GM21528 (cell line): ENCODE results near the gene LARGE1.

Experiments used
- ATAC-seq: cut with Tn5 transposase; IDR thresholded peaks from one replicate; pipeline ENCODE4 v1.9.1; 2021; ENCODE audit warnings: mild to moderate bottlenecking, moderate library complexity; ENCODE audit not compliant: unreplicated experiment, low FRiP score

LARGE1 gene

DNA sequence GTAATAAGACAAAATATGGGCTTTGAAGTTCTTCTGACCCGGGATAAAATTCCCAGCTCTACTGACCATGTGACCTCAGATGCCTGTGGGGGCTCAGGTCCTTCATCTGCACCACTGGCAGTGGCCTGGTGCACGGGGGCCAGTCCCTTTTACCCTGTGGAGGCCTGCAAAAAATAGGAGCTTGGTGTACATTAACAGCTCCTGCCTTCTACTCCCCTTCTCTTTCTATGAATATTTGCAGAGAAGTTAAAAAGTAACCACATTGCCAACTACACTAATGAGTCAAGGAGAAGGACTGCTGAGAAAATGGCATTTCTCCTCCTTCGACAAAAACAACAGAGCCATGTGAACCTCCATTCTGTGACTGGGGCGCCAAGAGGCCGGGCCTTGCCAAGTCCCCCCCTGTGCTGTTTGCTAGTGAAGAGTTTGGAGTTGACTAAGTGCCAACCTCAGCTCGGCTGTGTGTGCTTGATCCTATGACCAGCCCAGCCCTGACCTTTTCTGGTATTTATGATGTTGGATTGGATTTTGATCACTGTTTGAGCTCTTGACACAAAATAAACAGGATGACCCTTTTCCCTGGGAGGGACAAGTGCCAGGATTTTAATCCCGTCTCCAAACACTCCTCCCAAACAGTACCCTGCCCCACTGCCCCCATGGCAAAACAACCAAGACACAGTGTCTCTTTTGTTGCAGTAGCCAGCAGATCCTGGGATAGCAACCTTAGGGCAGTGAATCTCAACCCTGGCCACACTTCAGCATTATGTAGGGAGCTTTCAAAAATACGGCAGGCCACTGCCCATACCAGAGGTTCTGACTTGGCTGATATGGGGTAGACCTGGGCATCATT lies 380.1 kb downstream of the LARGE1 start:
- ATAC-seq, result no peak

DNA sequence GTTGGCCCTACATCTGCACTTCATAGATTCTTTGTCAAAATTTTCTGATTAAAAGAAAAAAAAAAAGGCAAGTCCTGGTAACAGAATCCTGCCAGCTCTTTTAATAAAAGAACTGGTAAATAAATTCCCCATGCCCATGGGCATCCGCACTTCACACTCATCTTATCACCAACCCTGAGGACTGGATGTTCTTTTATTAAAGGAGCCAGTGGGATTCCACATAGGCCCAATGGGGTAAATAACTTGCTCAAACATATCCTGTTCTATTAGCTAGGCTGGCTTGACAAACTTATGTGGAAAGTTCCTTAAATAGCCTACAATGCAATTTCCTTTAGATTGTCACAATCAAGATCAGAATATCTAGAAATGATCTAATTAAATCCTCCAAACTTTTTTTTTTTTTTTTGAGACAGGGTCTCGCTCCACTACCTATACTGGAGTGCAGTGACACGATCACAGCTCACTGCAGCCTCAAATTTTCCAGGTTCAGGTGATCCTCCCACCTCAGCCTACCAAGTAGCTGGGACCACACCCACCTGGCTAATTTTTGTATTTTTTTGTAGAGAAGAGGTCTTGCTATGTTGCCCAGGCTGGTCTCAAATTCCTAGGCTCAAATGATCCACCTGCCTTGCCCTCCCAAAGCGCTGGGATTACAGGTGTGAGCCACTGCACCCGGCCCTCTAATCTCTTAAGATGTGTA lies 380.9 kb downstream of the LARGE1 start:
- ATAC-seq, result no peak

DNA sequence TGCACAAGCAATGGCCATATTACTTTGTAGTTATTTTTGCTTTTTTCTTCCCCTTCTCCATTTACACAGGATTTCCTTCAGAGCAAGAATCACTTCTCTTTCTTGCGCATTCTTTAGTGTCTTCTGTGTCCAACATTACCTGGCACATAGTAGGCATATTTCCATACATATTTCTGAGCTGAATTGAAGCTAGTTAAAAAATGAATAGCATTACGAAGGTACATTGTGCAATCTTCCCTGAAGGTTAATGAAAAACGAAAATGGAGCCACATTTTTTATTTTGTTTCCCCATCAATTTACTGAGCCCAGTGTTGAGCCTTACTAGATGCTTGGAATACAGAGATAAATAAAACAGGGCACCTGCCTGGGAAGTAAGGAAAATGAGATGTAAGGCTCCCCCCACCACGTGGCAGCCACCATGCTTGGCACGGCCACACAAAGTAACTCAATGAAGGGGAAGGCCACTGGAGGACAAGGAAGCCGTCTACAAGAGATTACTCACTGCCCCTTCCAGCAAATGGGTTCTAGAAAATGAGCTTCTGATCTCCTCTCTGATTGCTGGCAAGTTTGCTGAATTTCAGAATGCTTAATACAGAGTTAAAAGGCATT lies 381.9 kb downstream of the LARGE1 start:
- no peak for ATAC-seq

GRCh38 chr22:33537059-33537458 lies 383.2 kb downstream of the LARGE1 start:
- ATAC-seq, result no peak

- no peak for ATAC-seq
These were observed 384.1 kb downstream of the LARGE1 start for GRCh38 chr22:33535937-33536875.

DNA sequence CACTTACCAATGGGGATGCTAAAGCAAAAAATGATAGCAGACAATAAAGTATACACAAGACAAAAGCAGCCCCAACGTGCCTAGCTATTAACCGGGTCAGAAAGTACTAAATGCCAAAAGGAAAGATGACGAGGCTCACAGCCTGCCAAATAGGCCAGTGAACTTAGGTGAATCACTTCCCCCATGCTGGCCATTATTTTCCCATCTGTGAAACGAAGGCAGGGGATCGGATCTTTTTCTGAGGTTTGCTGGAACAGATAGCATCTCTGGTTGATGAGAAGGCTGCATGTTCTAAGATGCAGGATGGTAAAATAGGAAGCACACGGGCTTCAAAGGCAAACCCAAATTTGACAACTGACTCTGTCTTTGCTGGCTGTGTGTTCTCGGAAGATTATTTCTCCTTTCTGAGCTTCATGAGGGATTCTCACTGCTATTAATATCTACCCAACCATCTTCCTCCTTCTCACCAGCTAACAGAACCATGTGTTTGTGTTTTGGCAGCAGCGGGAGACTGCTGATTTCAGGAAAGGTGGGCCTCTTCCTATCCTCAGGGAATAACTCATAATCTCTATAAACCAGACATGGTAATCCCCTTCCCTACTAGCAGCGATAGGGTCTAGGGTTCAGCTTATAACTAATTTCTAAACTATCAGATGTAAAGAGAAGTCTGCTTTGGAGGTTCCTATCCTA lies 390.7 kb downstream of the LARGE1 start:
- no peak for ATAC-seq

DNA sequence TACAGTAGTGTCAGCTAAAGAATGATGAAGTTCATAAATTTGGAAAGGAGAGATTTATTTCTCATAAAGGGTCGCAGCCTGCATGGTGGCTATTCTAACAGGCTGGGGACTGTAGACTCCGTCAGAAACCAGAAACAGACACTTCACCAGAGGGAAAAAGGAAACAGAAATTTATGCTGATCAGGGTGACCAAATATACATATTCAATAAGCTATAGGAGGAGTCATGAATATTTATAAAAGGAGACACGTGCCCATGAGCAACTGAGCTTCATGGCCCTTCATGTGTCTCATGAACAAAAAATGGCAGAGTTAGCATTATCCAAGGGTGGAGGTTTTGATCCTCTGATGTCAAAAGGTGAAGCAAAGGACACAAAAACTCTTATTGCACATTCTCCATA lies 392.1 kb downstream of the LARGE1 start:
- ATAC-seq, result no peak

GRCh38 chr22:33526434-33527107 lies 393.7 kb downstream of the LARGE1 start:
- ATAC-seq, result no peak

DNA sequence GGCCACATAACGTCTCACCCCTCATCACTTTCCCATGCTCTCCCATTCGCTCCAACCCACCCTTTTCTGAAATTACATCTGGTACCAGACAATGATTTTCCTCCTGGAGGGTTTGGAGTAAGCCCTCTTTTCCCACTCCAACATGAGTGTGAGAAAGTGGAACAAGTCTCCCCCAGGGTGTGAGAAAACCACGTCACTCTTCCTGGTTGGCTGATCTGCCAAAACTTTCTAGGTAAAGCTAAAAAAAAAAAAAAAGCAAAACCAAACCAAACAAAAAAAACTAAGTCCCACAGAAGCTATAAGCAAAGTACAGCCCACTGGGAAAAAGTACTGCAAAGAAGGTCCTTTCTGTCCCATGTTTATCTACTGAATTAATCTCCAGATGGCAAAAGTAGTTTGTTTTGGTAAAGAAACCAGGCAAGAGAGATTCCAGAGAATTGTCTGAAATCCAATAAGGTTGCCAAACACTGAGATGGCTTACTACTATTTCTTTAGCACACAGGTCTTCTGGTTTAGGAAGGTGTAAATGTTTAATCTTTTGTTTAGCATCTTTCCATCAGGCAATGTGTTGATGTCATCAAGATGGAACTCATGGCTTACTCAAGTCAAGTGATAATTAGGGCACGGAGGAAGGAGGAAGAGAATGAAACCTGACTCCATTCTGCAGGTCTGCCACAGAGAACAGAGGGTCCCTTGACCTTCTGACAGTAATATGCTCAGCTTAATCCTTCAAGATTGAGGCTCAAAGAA lies 395.6 kb downstream of the LARGE1 start:
- ATAC-seq, result no peak

DNA sequence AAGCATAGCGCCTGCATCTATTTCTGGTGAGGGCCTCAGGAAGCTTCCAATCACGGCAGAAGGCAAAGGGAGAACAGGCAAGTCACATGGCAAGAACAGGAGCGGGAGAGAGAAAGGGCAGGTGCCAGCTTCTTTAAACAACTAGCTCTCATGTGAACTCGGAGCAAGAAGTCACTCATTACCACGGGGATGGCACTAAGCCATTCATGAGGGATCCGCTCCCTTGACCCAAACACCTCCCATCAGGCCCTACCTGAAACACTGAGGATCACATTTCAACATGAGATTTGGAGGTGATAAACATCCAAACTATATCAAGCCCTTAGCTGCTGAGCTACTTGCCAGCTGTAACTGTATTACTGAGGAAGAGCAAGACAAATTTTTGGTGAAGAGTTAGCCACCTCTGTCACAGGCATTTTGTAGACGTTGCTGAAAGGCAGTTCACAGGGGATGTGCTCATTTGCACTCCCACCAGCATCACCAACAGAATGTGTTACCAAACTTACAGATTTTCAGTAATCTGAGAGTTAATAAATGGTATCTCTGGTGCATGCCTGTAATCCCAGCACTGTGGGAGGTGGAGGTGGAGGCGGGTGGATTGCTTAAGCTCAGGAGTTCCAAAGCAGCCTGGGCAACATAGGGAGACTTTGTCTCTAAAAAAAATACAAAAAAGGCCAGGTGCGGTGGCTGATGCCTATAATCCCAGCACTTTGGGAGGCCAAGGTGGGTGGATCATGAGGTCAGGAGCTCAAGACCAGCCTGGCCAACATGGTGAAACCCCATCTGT lies 398.2 kb downstream of the LARGE1 start:
- ATAC-seq, result no peak

DNA sequence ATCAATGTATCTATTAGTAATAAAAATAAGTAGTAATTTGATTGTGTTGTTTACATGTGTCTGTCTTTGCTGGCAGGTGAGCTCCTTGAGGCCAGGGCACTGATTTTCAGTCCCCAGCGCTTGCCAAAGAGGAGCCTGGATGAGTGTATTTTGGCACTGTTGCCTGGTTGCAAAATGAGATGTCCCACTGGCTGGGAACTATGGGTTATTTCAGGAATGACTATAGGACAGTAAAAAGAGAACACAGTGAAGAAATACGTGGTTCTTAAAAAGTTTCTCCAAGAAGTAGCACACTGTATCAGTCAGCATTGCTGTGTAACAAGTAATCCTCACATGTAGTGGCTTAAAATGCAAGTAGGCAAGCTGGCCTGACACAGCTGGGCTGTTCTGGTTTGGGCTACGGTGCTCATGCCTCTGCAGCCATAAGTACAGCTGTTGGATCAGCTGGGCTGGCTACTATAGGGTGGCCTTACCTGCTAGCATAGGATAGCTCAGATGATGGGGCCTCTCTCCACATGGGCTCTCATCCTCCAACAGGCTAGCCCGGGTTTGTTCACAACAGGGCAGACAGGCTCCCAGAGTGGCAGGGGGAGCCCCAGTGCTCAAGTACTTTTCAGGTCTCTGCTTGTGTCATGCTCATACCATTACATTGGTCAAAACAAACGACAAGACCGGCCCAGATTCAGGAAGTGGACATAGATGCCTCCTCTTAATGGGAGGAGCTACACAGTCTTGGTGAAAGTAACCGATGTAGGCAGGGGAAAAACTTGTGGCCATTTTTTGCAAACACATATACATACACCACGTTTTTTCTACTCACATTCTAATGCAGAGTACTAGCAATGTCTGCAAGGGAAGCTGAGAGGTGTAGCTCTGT lies 399.1 kb downstream of the LARGE1 start:
- ATAC-seq, result no peak

DNA sequence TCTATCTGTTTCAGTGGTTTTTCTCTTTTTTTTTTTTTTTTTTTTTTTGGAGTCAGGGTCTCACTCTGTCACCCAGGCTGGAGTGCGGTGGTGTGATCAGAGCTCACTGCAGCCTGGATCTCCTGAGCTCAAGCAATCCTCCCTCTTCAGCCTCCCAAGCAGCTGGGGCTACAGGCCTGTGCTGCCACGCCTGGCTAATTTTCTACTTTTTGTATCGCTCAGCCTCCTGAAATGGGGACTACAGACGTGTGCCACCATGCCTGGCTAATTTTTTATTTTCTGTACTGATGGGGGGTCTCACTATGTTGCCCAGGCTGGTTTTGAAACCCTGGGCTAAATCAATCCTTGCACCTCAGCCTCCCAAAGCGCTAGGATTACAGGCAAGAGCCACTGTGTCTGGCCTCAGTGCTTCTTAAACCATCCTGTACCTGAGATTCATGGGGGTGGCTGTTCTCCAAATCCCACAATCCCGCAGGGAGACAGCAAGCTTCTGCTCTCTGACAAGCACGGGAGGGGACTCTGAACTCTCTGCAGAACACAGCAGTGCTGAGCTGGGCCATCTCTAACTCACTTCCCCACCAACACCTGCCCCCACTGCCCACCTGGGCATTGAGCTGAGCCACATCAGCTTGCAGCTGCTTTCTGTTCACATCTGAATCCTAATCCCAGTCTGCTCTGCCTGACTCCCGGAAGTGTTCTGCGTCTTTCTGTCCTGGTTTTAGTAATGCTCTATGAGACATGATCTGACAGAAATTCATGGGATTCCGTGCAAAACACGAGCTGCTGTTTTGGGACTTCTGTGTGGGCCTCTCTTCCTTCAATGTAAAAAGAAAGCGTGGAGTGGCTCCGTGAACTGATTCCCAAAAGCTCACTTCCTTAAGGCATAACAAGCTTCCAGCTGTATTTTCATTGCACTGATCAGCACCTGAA lies 400.0 kb downstream of the LARGE1 start:
- no peak for ATAC-seq

DNA sequence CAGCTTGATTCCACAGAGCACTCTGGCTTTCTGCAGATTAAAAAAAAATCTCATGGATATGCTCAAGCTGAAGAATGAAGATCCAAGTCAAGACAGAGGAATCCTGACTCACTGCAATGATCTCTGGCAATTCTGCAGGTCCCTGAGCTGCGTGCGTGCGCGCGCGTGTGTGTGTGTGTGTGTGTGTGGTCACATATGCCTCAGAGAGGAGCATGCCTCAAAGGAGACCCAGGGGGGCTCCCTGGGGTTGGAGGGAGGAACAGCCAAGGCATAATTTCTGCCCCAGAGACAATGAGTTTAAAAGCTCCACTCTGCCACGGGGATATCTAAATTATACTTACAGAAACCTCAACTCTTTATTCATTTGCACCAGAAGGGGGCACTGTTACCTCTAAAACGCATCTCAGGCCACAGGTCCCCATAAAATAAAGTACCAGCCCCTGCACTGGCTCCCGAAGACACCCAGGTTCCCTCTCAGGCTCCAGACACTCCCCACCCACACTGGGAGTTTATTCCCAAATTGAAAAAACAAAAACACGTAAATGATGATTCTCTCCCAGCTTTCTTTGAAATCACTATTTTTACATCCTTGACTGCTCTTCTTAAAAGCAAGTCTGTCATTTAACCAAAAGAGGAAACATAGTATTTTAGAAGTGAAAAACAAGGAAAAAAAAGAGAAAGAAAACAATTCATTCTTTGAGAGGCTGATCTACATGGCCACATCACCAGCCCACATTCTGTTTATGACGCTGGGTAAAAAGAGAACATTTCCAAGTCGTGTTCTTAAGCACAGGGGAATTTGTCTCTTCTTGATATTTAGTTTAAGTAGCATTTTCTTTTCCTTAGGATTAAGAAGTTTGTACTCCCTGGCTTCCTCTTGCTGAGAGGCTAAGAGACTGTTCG lies 401.0 kb downstream of the LARGE1 start:
- no peak for ATAC-seq

DNA sequence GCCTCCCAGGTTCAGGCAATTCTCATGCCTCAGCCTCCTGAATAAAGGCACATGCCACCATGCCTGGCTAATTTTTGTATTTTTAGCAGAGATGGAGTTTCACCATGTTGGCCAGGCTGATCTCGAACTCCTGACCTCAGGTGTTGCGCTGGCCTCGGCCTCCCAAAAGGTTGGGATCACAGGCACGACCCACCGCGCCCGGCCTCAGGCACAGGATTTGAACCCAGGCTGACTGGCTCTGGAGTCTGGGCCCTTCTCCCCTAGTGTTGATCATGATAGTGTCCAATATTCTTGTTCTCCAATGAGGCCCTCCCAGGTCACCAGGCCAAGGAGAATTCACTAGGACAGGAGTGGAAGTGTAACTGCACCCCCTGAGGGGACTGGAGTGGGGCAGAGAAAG lies 401.9 kb downstream of the LARGE1 start:
- no peak for ATAC-seq

DNA sequence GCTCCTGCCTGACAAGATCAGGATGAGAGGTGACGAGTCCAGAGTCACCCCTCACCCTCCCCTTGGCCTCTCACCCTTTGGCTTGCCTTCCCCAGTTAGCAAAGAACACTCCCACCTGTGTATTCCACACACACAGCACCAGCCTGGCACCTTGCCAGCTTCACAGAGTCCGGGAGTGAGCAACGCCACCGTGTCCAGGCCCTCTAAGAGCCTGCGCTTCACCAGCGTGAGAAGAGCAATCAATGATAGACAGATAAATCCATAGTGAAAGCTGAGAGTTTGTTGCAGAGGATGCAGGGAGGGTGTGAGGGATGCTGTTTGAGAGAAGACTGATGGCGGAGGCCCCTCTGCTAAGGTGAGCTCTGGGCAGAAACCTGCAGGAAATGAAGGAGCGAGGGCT lies 404.5 kb downstream of the LARGE1 start:
- ATAC-seq, result no peak
